T follicular helper cell (primary cell): ENCODE results near the gene NME7.
"Not testable (repeated sequence)": the region's sequence is repeated elsewhere in the genome, so short reads cannot be mapped to it uniquely, and the experiment has no call there.

Experiments
- DNase-seq: peaks from one replicate; pipeline ENCODE4 v3.0.0-alpha.2; 2020; ENCODE audit warnings: low read depth
- total RNA-seq, 2 experiments: gene quantifications; one replicate each; lab custom pipeline; 2026; lab: John Stamatoyannopoulos, UW

The NME7 gene
- total RNA-seq = 10.2 to 10.6 reads per million in 2 experiments

- peak; percentile 97 for DNase-seq
Observed at GRCh38 chr1:169367686-169368405, at the start of gene NME7, which contains the start of gene BLZF1. Gene NME7 (minus strand): TSS chr1:169367797. CDS start chr1:169367710, 87 bp downstream. Gene BLZF1 (plus strand): TSS chr1:169368195. CDS start chr1:169369523, 1,328 bp downstream.

GRCh38 chr1:169414952-169415351 is 47.4 kb upstream of the NME7 start:
- DNase-seq = no peak

GRCh38 chr1:169408340-169408739 is 40.7 kb upstream of the NME7 start:
- not testable (repeated sequence) for DNase-seq

- DNase-seq = not testable (repeated sequence)
Observed at GRCh38 chr1:169402578-169402977, 35.0 kb upstream of the NME7 start.

GRCh38 chr1:169395955-169396354 is 28.4 kb upstream of the NME7 start:
- DNase-seq = no peak

- no peak for DNase-seq
Observed at GRCh38 chr1:169392406-169392805, 24.8 kb upstream of the NME7 start.

GRCh38 chr1:169390303-169390702 is 22.7 kb upstream of the NME7 start:
- DNase-seq = no peak

GRCh38 chr1:169387399-169387798 is 19.8 kb upstream of the NME7 start:
- DNase-seq = no peak

GRCh38 chr1:169383449-169383848 is 15.9 kb upstream of the NME7 start:
- DNase-seq = no peak

- DNase-seq = no peak
Observed at GRCh38 chr1:169381162-169381561, 13.6 kb upstream of the NME7 start.

- no peak for DNase-seq
Observed at GRCh38 chr1:169371404-169371803, 3.8 kb upstream of the NME7 start.

- DNase-seq = no peak
Observed at GRCh38 chr1:169368406-169368769, 791 bp upstream of the NME7 start.

GRCh38 chr1:169367096-169367685 is 406 bp downstream of the NME7 start:
- DNase-seq = no peak

- no peak for DNase-seq
Observed at GRCh38 chr1:169364948-169365347, 2.6 kb downstream of the NME7 start.

GRCh38 chr1:169363046-169363730 is 4.4 kb downstream of the NME7 start:
- no peak for DNase-seq

- DNase-seq = no peak
Observed at GRCh38 chr1:169361281-169361680, 6.3 kb downstream of the NME7 start.

- DNase-seq = no peak
Observed at GRCh38 chr1:169360415-169360814, 7.2 kb downstream of the NME7 start.

- DNase-seq = no peak
Observed at GRCh38 chr1:169348383-169349036, 19.1 kb downstream of the NME7 start.

GRCh38 chr1:169347688-169348382 is 19.8 kb downstream of the NME7 start:
- no peak for DNase-seq

GRCh38 chr1:169346036-169346589 is 21.5 kb downstream of the NME7 start:
- DNase-seq = no peak

- no peak for DNase-seq
Observed at GRCh38 chr1:169345511-169345910, 22.1 kb downstream of the NME7 start.
